SU-DHL-6 (cell line): ENCODE data around the gene ZFHX3.

Experiments
- H2AFZ ChIP-seq: fragments of 200-600 bp; sonication (generic); 2 replicates; pipeline ENCODE4 v1.6.1; 2014; ENCODE audit warnings: low read depth, mild to moderate bottlenecking, moderate library complexity, mixed read lengths, antibody characterized with exemption, low read length; ENCODE audit not compliant: severe bottlenecking
- H3F3A ChIP-seq: fragments of 200-600 bp; shearing (Covaris generic); 2 replicates; pipeline ENCODE4 v1.6.0; 2016; ENCODE audit warnings: antibody characterized with exemption, mild to moderate bottlenecking; ENCODE audit not compliant: insufficient read depth
- H3K27ac ChIP-seq: fragments of 200-600 bp; sonication (generic); 2 replicates; pipeline ENCODE4 v1.5.1; 2016; ENCODE audit warnings: low read depth, mild to moderate bottlenecking, low read length, moderate library complexity, mixed read lengths
- H3K27me3 ChIP-seq: fragments of 200-600 bp; sonication (generic), shearing (Covaris generic); 2 replicates; pipeline ENCODE4 v1.6.0; 2014; ENCODE audit warnings: mild to moderate bottlenecking, low read length
- H3K36me3 ChIP-seq: fragments of 200-600 bp; sonication (generic); 2 replicates; pipeline ENCODE4 v1.6.1; 2014; ENCODE audit warnings: mild to moderate bottlenecking, low read length, mixed read lengths
- H3K4me2 ChIP-seq: fragments of 300-600, 200-600 bp; shearing (Covaris generic), sonication (generic); 2 replicates; pipeline ENCODE4 v1.6.0; 2014; ENCODE audit warnings: low read length, low read depth, mild to moderate bottlenecking; ENCODE audit not compliant: poor library complexity, severe bottlenecking
- H3K4me3 ChIP-seq: fragments of 200-600 bp; sonication (generic); 2 replicates; pipeline ENCODE4 v1.5.1; 2014; ENCODE audit warnings: antibody characterized with exemption, low read length, mild to moderate bottlenecking, mixed read lengths; ENCODE audit not compliant: insufficient read depth, poor library complexity, severe bottlenecking
- H3K79me2 ChIP-seq: fragments of 200-600 bp; sonication (generic); 2 replicates; pipeline ENCODE4 v1.6.1; 2014; ENCODE audit warnings: mild to moderate bottlenecking, low read length, moderate library complexity; ENCODE audit not compliant: insufficient read depth
- H3K9ac ChIP-seq: fragments of 200-600 bp; sonication (generic); 2 replicates; pipeline ENCODE4 v1.7.0; 2014; ENCODE audit warnings: mild to moderate bottlenecking, low read length
- H3K9me2 ChIP-seq: fragments of 200-600 bp; sonication (generic); replicated peaks from 2 replicates; pipeline ENCODE4 v1.6.1; 2014; ENCODE audit warnings: low read length; ENCODE audit not compliant: insufficient read depth
- H3K9me3 ChIP-seq: fragments of 200-600 bp; sonication (generic); 2 replicates; pipeline ENCODE4 v1.6.1; 2014; ENCODE audit warnings: low read length, mixed read lengths; ENCODE audit not compliant: insufficient read depth
- H4K20me1 ChIP-seq: fragments of 200-600 bp; sonication (generic); 2 replicates; pipeline ENCODE4 v1.6.1; 2014; ENCODE audit warnings: low read depth, mild to moderate bottlenecking, antibody characterized with exemption, low read length, moderate library complexity, mixed read lengths
- EZH2phosphoT487 ChIP-seq: fragments of 200-600 bp; sonication (generic), shearing (Covaris generic); conservative IDR thresholded peaks from 2 replicates; pipeline ENCODE4 v1.6.1; 2018; ENCODE audit warnings: mild to moderate bottlenecking, antibody characterized with exemption, low read length, moderate library complexity, mixed read lengths
- TF ChIP-seq, protein P1 (sequence below): fragments of 200-600 bp; sonication (generic); IDR thresholded peaks from one replicate; pipeline ENCODE4 v1.5.1; 2017; ENCODE audit warnings: antibody characterized with exemption, mild to moderate bottlenecking, low read length, moderate library complexity; ENCODE audit not compliant: insufficient read depth, poor library complexity, severe bottlenecking

ZFHX3 gene

DNA sequence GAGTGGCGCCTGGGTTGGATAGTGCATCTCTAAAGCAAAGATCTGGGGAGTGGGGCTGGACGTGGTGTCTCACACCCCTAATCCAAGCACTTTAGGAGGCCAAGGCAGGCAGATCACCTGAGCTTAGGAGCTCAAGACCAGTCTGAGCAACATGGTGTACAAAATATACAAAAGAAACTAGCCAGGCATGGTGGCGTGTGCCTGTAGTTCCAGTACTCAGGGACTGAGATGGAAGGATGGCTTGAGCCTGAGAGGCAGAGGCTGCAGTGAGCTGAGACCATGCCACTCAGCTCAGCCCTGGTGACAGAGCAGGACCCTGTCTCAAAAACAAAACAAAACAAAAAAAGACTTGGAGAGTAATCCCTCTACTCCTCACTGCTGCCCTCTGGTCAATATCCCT, 96.0 kb downstream of the ZFHX3 start:
- Histone ChIP-seq H3K27ac (no peak overlapping the region), H3K9ac (no peak overlapping the region), H3K27me3 (no peaks in the 10 kb centered on the region), H4K20me1 (no peaks in the 10 kb centered on the region), H3K9me2 (no peaks in the 10 kb centered on the region), H3K36me3 (no peaks in the 10 kb centered on the region), H3K4me3 (no peak overlapping the region), H3F3A (no peaks in the 10 kb centered on the region), H3K4me2 (no peak overlapping the region), H3K79me2 (no peaks in the 10 kb centered on the region), H3K9me3 (no peaks in the 10 kb centered on the region), H2AFZ (no peak overlapping the region)
- TF ChIP-seq, protein P1, sequence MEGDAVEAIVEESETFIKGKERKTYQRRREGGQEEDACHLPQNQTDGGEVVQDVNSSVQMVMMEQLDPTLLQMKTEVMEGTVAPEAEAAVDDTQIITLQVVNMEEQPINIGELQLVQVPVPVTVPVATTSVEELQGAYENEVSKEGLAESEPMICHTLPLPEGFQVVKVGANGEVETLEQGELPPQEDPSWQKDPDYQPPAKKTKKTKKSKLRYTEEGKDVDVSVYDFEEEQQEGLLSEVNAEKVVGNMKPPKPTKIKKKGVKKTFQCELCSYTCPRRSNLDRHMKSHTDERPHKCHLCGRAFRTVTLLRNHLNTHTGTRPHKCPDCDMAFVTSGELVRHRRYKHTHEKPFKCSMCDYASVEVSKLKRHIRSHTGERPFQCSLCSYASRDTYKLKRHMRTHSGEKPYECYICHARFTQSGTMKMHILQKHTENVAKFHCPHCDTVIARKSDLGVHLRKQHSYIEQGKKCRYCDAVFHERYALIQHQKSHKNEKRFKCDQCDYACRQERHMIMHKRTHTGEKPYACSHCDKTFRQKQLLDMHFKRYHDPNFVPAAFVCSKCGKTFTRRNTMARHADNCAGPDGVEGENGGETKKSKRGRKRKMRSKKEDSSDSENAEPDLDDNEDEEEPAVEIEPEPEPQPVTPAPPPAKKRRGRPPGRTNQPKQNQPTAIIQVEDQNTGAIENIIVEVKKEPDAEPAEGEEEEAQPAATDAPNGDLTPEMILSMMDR: no peak
- no peak for TF ChIP-seq EZH2phosphoT487

DNA sequence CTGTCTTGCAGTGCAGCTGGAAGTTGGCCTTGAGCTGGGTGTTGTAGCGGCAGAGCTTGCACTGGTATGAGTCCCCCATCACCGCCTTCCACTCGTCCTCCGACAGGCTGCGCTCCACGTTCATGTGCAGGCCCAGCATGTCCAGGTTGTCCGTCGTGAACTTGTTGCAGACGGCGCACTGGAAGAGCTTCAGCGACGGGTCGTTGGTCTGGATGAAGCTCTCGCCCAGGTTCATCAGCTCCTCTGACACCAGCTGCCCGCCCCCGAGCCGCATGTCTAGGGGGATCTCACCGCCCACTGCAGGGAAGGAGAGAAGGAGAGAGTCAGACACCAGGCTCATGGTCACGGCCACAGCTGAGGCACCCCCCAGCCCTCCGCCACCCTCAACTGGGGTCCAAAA, 97.3 kb downstream of the ZFHX3 start:
- H3K9me3 ChIP-seq: no peaks in the 10 kb centered on the region
- no peaks in the 10 kb centered on the region for H3K36me3 ChIP-seq
- H3K4me2 ChIP-seq: no peak overlapping the region
- TF ChIP-seq, protein P1: no peak
- TF ChIP-seq EZH2phosphoT487: no peak
- no peaks in the 10 kb centered on the region for H3K9me2 ChIP-seq
- H3F3A ChIP-seq: no peaks in the 10 kb centered on the region
- H3K27me3 ChIP-seq: no peaks in the 10 kb centered on the region
- no peaks in the 10 kb centered on the region for H4K20me1 ChIP-seq
- H3K4me3 ChIP-seq: no peak overlapping the region
- no peak overlapping the region for H3K27ac ChIP-seq
- H3K79me2 ChIP-seq: no peaks in the 10 kb centered on the region
- H2AFZ ChIP-seq: no peak overlapping the region
- no peak overlapping the region for H3K9ac ChIP-seq

DNA sequence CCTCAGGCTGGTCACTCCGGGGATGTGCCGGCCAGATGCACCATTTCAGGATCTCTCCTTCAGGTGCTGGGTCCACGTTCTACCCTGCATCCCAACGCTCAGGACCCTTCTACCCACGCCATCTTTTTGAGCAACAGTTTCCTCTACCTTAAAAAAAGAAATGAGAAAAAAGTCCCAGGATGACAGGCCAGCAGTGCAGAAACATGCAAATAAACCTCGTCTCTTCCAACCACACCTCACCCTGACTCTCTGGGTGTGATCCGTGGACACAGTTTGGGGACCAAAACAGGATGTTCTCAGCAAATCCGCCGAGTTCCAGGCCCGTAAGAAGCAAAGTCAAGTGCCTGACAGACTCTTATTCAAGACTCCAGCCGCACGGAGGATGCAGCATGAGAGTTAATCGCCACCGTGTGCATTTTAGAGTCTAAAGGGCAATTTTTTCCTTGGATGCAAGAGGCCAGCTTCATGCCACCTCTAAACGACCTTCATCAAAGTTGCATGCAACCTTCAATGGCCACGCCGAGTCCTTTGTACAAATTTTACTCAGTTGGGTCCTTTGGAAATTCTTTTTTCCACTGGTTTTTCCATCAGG, 99.6 kb downstream of the ZFHX3 start:
- TF ChIP-seq, protein P1: no peak
- TF ChIP-seq EZH2phosphoT487: no peak
- Histone ChIP-seq H3K9ac (no peak overlapping the region), H3K4me2 (no peak overlapping the region), H3K9me3 (no peaks in the 10 kb centered on the region), H3K27ac (no peak overlapping the region), H3K79me2 (no peaks in the 10 kb centered on the region), H3K27me3 (no peaks in the 10 kb centered on the region), H3K36me3 (no peaks in the 10 kb centered on the region), H3F3A (no peaks in the 10 kb centered on the region), H3K4me3 (no peak overlapping the region), H2AFZ (no peak overlapping the region), H4K20me1 (no peaks in the 10 kb centered on the region), H3K9me2 (no peaks in the 10 kb centered on the region)
